Keratinocyte (primary cell): ENCODE measurements around the gene CHD1.

Experiments used
- CTCF ChIP-seq, 3 experiments: IDR thresholded peaks in 1 of 3; conservative IDR thresholded peaks in 1 of 3; optimal IDR thresholded peaks in 1 of 3; 2 replicates in 2 of 3; 3 replicates in 1 of 3; pipeline versions ENCODE3 to v1.5.1; 2011; ENCODE audit warnings: low read length in 3 of 3, mild to moderate bottlenecking in 3 of 3, moderate library complexity in 2 of 3, control low read depth in 1 of 3, inconsistent platforms in 1 of 3; ENCODE audit not compliant: insufficient read depth in 2 of 3; ENCODE audit errors: extremely low read depth in 1 of 3
- EZH2 ChIP-seq: IDR thresholded peaks from one replicate; pipeline ENCODE4 v1.6.1; 2012; ENCODE audit warnings: inconsistent platforms, mild to moderate bottlenecking, low read length, moderate library complexity

DNA sequence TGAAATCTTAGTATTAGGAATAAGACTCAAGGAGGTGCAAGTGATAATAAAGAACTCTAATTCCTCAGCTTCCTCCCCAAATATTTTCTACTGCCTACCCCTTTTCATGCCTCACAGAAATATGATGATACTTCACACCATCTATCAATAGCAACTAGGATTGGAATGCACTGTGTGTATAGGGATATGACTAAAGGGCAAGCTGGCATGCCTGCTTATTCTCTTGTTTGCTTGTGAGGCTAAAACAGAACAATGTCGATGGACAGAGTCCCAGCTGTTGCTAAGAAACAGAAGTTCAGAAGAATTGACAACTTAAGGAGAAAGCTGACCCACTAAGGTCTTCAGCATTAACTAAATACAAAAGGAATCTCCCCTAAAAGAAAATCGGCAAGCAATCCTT, 9.7 kb upstream of the CHD1 start:
- TF ChIP-seq EZH2 (no peak), CTCF (optimal IDR thresholded peaks at IDR 0.05 in 1 of 3, IDR thresholded peaks at IDR 0.05 in 1 of 3, conservative IDR thresholded peaks at IDR 0.05 in 1 of 3; ENCODE audit: extremely low read depth in 1 of 3, insufficient read depth in 2 of 3, low read length in 3 of 3) (no peak)
